Trophoblast cell (in vitro differentiated cells and primary cell): ENCODE measurements around the gene PPIF.

ENCODE experiments used
- DNase-seq, 2 donors: peaks; one replicate each; pipeline ENCODE4 v3.0.0-alpha.2; 2016
- H2AFZ ChIP-seq: 2 replicates; pipeline ENCODE4 v1.6.1; 2013; ENCODE audit warnings: low read length, moderate library complexity, mild to moderate bottlenecking; ENCODE audit not compliant: insufficient read depth, poor library complexity
- H2AK5ac ChIP-seq: 2 replicates; pipeline ENCODE4 v1.6.1; 2013; ENCODE audit warnings: mild to moderate bottlenecking, low read length
- H2BK120ac ChIP-seq: 2 replicates; pipeline ENCODE4 v1.6.1; 2013; ENCODE audit warnings: low read length, mild to moderate bottlenecking, moderate library complexity; ENCODE audit not compliant: insufficient read depth, poor library complexity
- H2BK12ac ChIP-seq: 2 replicates; pipeline ENCODE4 v1.6.1; 2013; ENCODE audit warnings: mild to moderate bottlenecking, low read length, moderate library complexity
- H2BK5ac ChIP-seq: 2 replicates; pipeline ENCODE4 v1.6.1; 2013; ENCODE audit warnings: low read length, low read depth, moderate library complexity, mild to moderate bottlenecking; ENCODE audit not compliant: poor library complexity
- H3K14ac ChIP-seq: 2 replicates; pipeline ENCODE4 v1.6.1; 2013; ENCODE audit warnings: mild to moderate bottlenecking, low read length
- H3K18ac ChIP-seq: 2 replicates; pipeline ENCODE4 v1.6.1; 2013; ENCODE audit warnings: mild to moderate bottlenecking, low read length
- H3K23ac ChIP-seq: 2 replicates; pipeline ENCODE4 v1.6.1; 2013; ENCODE audit warnings: low read length
- H3K27ac ChIP-seq: 2 replicates; pipeline ENCODE4 v1.5.1; 2013; ENCODE audit warnings: low read depth, mild to moderate bottlenecking, inconsistent platforms, low read length, moderate library complexity
- H3K27me3 ChIP-seq: 2 replicates; pipeline ENCODE4 v1.6.1; 2013; ENCODE audit warnings: inconsistent platforms, mild to moderate bottlenecking, low read length, moderate library complexity; ENCODE audit not compliant: insufficient read depth
- H3K36me3 ChIP-seq, 2 experiments: 1 replicate in 1 of 2; 2 replicates in 1 of 2; pipeline ENCODE4 v1.6.1; 2013; ENCODE audit warnings: low read length in 2 of 2, mild to moderate bottlenecking in 2 of 2, moderate library complexity in 1 of 2; ENCODE audit not compliant: insufficient read depth in 2 of 2, control insufficient read depth in 1 of 2
- H3K4ac ChIP-seq: 2 replicates; pipeline ENCODE4 v1.6.1; 2013; ENCODE audit warnings: low read depth, mild to moderate bottlenecking, low read length, moderate library complexity
- H3K4me1 ChIP-seq, 2 experiments: 1 replicate in 1 of 2; 2 replicates in 1 of 2; pipeline ENCODE4 v1.6.1; 2013; ENCODE audit warnings: low read length in 2 of 2, mild to moderate bottlenecking in 2 of 2, moderate library complexity in 1 of 2; ENCODE audit not compliant: insufficient read depth in 2 of 2, control insufficient read depth in 1 of 2
- H3K4me2 ChIP-seq: 2 replicates; pipeline ENCODE4 v1.6.1; 2013; ENCODE audit warnings: inconsistent platforms, mild to moderate bottlenecking, low read length, moderate library complexity
- H3K4me3 ChIP-seq: 2 replicates; pipeline ENCODE4 v1.5.1; 2013; ENCODE audit warnings: mild to moderate bottlenecking, low read depth, low read length, inconsistent platforms
- H3K79me1 ChIP-seq: one replicate; pipeline ENCODE4 v1.6.1; 2013; ENCODE audit warnings: low read length
- H3K79me2 ChIP-seq: 2 replicates; pipeline ENCODE4 v1.6.1; 2013; ENCODE audit warnings: low read length, mild to moderate bottlenecking; ENCODE audit not compliant: control insufficient read depth, insufficient read depth, poor library complexity
- H3K9ac ChIP-seq: 2 replicates; pipeline ENCODE4 v1.6.1; 2013; ENCODE audit warnings: mild to moderate bottlenecking, low read length
- H3K9me3 ChIP-seq: 2 replicates; pipeline ENCODE4 v1.6.1; 2013; ENCODE audit warnings: low read depth, mild to moderate bottlenecking, control low read depth, inconsistent platforms, low read length; ENCODE audit not compliant: insufficient read depth
- H4K12ac ChIP-seq: 2 replicates; pipeline ENCODE4 v1.6.1; 2013; ENCODE audit warnings: low read depth, mild to moderate bottlenecking, low read length, moderate library complexity
- H4K8ac ChIP-seq: 2 replicates; pipeline ENCODE4 v1.6.1; 2013; ENCODE audit warnings: low read depth, mild to moderate bottlenecking, low read length, moderate library complexity
- H4K91ac ChIP-seq: one replicate; pipeline ENCODE4 v1.6.1; 2013; ENCODE audit warnings: low read depth, mild to moderate bottlenecking, low read length, moderate library complexity
- WGBS: extraction: QIAGEN DNeasy Blood & Tissue Kit; methylation state at CpG from one replicate; pipeline ENCODE4 v1.1.7; 2013; ENCODE audit warnings: missing lambda C conversion rate; ENCODE audit not compliant: insufficient read length, insufficient coverage; ENCODE audit errors: extremely low coverage; 5-methylcytosine and 5-hydroxymethylcytosine counted together

PPIF gene

DNA sequence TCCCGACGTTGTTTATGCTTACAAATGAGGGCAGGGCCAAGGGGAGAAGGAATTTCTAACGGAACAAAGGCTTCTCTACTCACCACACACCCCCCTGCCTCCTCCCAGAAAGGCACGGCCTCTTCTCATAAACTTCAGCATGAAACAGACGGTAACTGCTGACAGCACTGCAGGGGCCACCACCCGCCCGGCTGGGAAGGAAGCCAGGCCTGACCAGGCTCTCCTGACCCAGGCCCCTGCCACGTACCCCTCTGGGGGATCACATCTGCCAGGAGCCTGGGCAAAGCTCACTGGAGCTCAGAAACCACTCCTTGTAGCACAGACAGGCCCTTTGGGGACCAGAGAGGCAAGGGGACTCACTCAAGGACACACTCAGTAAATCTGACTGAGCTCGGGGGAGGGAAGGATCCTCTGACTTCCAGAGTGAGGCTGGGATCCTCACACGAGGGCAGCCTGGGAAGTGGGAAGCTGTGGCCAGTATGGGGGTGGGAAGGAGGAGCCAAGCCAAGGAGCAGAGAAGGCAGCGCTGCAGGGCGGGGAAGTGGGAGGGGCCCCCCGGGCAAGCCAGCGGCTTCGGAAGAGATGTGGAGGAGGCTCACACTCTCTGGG is 52.1 kb downstream of the PPIF start:
- Histone ChIP-seq H3K27me3 (no peaks in the 10 kb centered on the region), H3K4me2 (no peak overlapping the region), H3K4me3 (no peak overlapping the region), H3K23ac (no peak overlapping the region), H3K14ac (no peak overlapping the region), H3K4me1 (peaks cover 40 to 45% of the 10 kb centered on the region in 2 experiments), H3K79me1 (peaks cover 5% of the 10 kb centered on the region), H3K18ac (no peak overlapping the region), H3K36me3 (no peaks in the 10 kb centered on the region), H3K27ac (no peak overlapping the region), H3K9me3 (peaks cover 2% of the 10 kb centered on the region), H2BK120ac (no peak overlapping the region), H4K8ac (no peak overlapping the region), H4K12ac (no peak overlapping the region), H2BK5ac (no peak overlapping the region), H3K9ac (no peak overlapping the region), H3K79me2 (no peaks in the 10 kb centered on the region), H2AFZ (peak overlapping the region; percentile 26), H4K91ac (peak overlapping the region; percentile 29), H2BK12ac (peak overlapping the region; percentile 29), H3K4ac (no peak overlapping the region), H2AK5ac (no peak overlapping the region)
- peak in 1 of 2 donors; percentile 8 for DNase-seq
- WGBS: no CpG with 5 or more reads among the region's 15 CpGs

GRCh38 chr10:79400146-79401004 is 53.1 kb downstream of the PPIF start:
- peaks cover 11% of the 10 kb centered on the region for H3K79me1 ChIP-seq
- no CpG with 5 or more reads among the region's 11 CpGs for WGBS
- no peak overlapping the region for H3K14ac ChIP-seq
- H3K4me1 ChIP-seq: peaks cover 49 to 56% of the 10 kb centered on the region in 2 experiments
- no peak overlapping the region for H2BK5ac ChIP-seq
- H2BK120ac ChIP-seq: no peak overlapping the region
- H2AFZ ChIP-seq: no peak overlapping the region
- no peak overlapping the region for H3K27ac ChIP-seq
- no peak overlapping the region for H3K18ac ChIP-seq
- no peak overlapping the region for H3K4me2 ChIP-seq
- no peaks in the 10 kb centered on the region for H3K36me3 ChIP-seq
- no peak overlapping the region for H4K91ac ChIP-seq
- no peak overlapping the region for H3K9ac ChIP-seq
- H3K4me3 ChIP-seq: no peak overlapping the region
- peaks cover 2% of the 10 kb centered on the region for H3K9me3 ChIP-seq
- DNase-seq: peak in 1 of 2 donors; percentile 40
- H3K4ac ChIP-seq: no peak overlapping the region
- H4K12ac ChIP-seq: no peak overlapping the region
- H4K8ac ChIP-seq: no peak overlapping the region
- H2BK12ac ChIP-seq: no peak overlapping the region
- no peak overlapping the region for H3K23ac ChIP-seq
- H2AK5ac ChIP-seq: no peak overlapping the region
- no peaks in the 10 kb centered on the region for H3K79me2 ChIP-seq
- no peaks in the 10 kb centered on the region for H3K27me3 ChIP-seq

DNA sequence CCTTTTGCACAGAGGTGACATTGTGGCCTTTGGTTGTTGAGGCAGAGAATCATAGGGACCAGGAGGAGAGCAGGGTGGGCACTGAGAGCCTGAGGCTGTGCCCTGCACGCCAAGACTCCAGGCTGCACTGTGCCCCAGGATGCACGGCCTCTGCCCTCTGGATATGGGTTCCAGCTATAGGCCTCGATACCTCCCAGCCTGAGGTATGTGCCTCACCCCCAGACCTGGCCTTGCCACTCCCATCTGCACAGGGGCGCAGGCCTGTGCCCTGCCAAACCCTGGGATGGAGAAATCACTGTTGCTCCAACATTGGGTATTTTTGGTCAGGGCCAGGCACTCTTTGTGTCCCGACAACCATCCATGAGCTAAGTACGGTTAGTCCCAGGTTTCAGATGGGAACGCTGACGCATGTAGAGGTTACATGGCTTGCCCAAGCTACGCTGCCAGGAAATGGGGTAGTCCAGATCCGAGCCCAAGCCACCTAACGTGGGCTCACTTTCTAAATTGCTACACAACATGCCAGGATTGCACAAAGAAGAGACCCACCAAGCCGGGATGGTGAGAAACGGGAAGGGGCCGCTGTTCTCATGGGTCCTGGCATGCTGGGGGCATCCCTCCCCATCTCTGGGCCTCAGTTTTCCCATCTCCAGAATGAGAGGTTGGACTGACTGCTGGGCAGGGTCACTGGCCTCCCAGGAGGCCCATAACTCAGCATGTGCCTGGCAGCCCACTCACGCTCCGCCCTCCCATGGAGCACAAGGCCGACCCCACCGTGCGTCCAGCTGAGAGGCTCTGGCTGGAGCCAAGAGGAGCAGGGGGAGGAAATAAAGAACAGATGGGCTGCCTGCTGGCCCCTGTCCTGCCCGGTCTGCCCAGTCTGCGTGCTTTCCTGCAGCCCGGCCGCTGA is 54.0 kb downstream of the PPIF start:
- Histone ChIP-seq H3K18ac (no peak overlapping the region), H3K14ac (no peak overlapping the region), H3K27ac (no peak overlapping the region), H3K27me3 (no peaks in the 10 kb centered on the region), H4K91ac (peak overlapping the region; percentile 20), H3K4me3 (no peak overlapping the region), H2BK5ac (no peak overlapping the region), H2AFZ (no peak overlapping the region), H2AK5ac (peak overlapping the region; percentile 21), H3K9me3 (peaks cover 2% of the 10 kb centered on the region), H2BK12ac (no peak overlapping the region), H3K4me1 (peaks cover 55 to 59% of the 10 kb centered on the region in 2 experiments), H3K9ac (no peak overlapping the region), H3K4me2 (no peak overlapping the region), H3K79me2 (no peaks in the 10 kb centered on the region), H4K12ac (no peak overlapping the region), H2BK120ac (no peak overlapping the region), H3K79me1 (peaks cover 11% of the 10 kb centered on the region), H4K8ac (no peak overlapping the region), H3K36me3 (no peaks in the 10 kb centered on the region), H3K4ac (no peak overlapping the region), H3K23ac (no peak overlapping the region)
- no CpG with 5 or more reads among the region's 23 CpGs for WGBS
- no peak for DNase-seq

GRCh38 chr10:79402625-79402946 is 55.3 kb downstream of the PPIF start:
- no peaks in the 10 kb centered on the region for H3K36me3 ChIP-seq
- no CpG with 5 or more reads among the region's 7 CpGs for WGBS
- no peak overlapping the region for H3K27ac ChIP-seq
- no peaks in the 10 kb centered on the region for H3K27me3 ChIP-seq
- H2BK5ac ChIP-seq: no peak overlapping the region
- no peak overlapping the region for H3K14ac ChIP-seq
- no peak overlapping the region for H3K9ac ChIP-seq
- H2BK120ac ChIP-seq: no peak overlapping the region
- H4K12ac ChIP-seq: no peak overlapping the region
- H3K23ac ChIP-seq: no peak overlapping the region
- no peak overlapping the region for H3K4ac ChIP-seq
- H4K8ac ChIP-seq: no peak overlapping the region
- no peak overlapping the region for H3K4me2 ChIP-seq
- no peak overlapping the region for H2AK5ac ChIP-seq
- H3K4me3 ChIP-seq: no peak overlapping the region
- peaks cover 11% of the 10 kb centered on the region for H3K79me1 ChIP-seq
- H2BK12ac ChIP-seq: no peak overlapping the region
- H3K18ac ChIP-seq: no peak overlapping the region
- no peak for DNase-seq
- no peak overlapping the region for H2AFZ ChIP-seq
- H3K9me3 ChIP-seq: no peaks in the 10 kb centered on the region
- H3K79me2 ChIP-seq: no peaks in the 10 kb centered on the region
- H4K91ac ChIP-seq: peak overlapping the region; percentile 17
- peaks cover 60 to 64% of the 10 kb centered on the region in 2 experiments for H3K4me1 ChIP-seq
